ENCODE measurements around the gene NRG4. TPM values are rescaled to one million over a fixed set of nuclear protein-coding genes. Genes with fewer than 3 reads are reported as not detected.
"Not testable (repeated sequence)": the region's sequence is repeated elsewhere in the genome, so short reads cannot be mapped to it uniquely, and the experiment has no call there.

NRG4 gene
- total and polyA plus RNA-seq, 2 donors (not counting 3 experiments of a cell fraction or from before 2014, with no cell fraction given), result not detected

- Histone ChIP-seq H3K36me3 (ENCODE audit: control insufficient read depth in 2 of 2, extremely low read depth in 1 of 2, insufficient read depth in 2 of 2, low read length in 2 of 2) (no peaks in the 10 kb centered on the region), H3K9me3 (replicated peaks; ENCODE audit: control insufficient read depth, insufficient read depth, low read length) (no peaks in the 10 kb centered on the region), H3K9ac (replicated peaks; ENCODE audit: extremely low read depth, insufficient read depth, low read length) (no peak overlapping the region), H4K20me1 (replicated peaks; ENCODE audit: control insufficient read depth, extremely low read depth, insufficient read depth, low read length) (no peaks in the 10 kb centered on the region), H3K4me3 (replicated peaks in 1 of 3; ENCODE audit: insufficient read depth in 1 of 3, low read depth in 1 of 3, low read length in 3 of 3) (no peak overlapping the region), H3K9me1 (replicated peaks; ENCODE audit: control insufficient read depth, extremely low read depth, insufficient read depth, low read length) (no peaks in the 10 kb centered on the region), H3K79me2 (ENCODE audit: control insufficient read depth, insufficient read depth, low read length) (no peaks in the 10 kb centered on the region), H2AFZ (ENCODE audit: low read depth, low read length) (no peak overlapping the region), H3K4me2 (ENCODE audit: insufficient read depth, low read length) (no peak overlapping the region), H3K27me3 (ENCODE audit: control insufficient read depth in 2 of 2, insufficient read depth in 2 of 2, low read length in 2 of 2) (peaks cover 7 to 17% of the 10 kb centered on the region in 2 experiments), H3K4me1 (ENCODE audit: control insufficient read depth, extremely low read depth, insufficient read depth, low read length) (no peaks in the 10 kb centered on the region), H3K27ac (ENCODE audit: insufficient read depth, low read depth, low read length) (no peak overlapping the region)
- TF ChIP-seq, protein P1, sequence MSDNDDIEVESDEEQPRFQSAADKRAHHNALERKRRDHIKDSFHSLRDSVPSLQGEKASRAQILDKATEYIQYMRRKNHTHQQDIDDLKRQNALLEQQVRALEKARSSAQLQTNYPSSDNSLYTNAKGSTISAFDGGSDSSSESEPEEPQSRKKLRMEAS (IDR thresholded peaks at IDR 0.05; ENCODE audit: insufficient read depth, insufficient read length), result no peak
- TF ChIP-seq MYC (IDR thresholded peaks at IDR 0.05; ENCODE audit: low read depth, low read length) (no peak), EZH2 (IDR thresholded peaks at IDR 0.05; ENCODE audit: borderline replicate concordance, low read depth, low read length, severe bottlenecking) (no peak), POLR2AphosphoS5 (IDR thresholded peaks at IDR 0.05; ENCODE audit: insufficient read depth, low read depth, low read length) (no peak), JUN (IDR thresholded peaks at IDR 0.05; ENCODE audit: borderline replicate concordance, insufficient read depth, insufficient read length, low read depth) (no peak), CTCF (IDR thresholded peaks at IDR 0.05; ENCODE audit: extremely low read depth in 1 of 2, insufficient read depth in 1 of 2, low read depth in 1 of 2, low read length in 2 of 2) (no peak), GATA2 (IDR thresholded peaks at IDR 0.05; ENCODE audit: insufficient read depth, insufficient read length, low read depth, low read length) (no peak), POLR2A (IDR thresholded peaks at IDR 0.05; ENCODE audit: low read depth, low read length) (no peak), FOS (IDR thresholded peaks at IDR 0.05; ENCODE audit: borderline replicate concordance, insufficient read depth, low read length) (no peak)
- dilution Hi-C loops (cut with MboI; ENCODE audit: extremely low pct_ligation_motif_present, low sequenced_read_pairs), result no loop called here
- no TSS peak for BruUV-seq (replicated peaks)
- no peak for FAIRE-seq
- intact Hi-C loops (cut with micrococcal nuclease), result no loop called here
- DNase-seq (ENCODE audit: low read depth, low spot score), result no peak
- ChIA-PET CTCF (no interaction called here), POLR2A (no interaction called here)
Measured at GRCh38 chr15:75981149-75981815, 30.9 kb downstream of the NRG4 start.

GRCh38 chr15:75976766-75977165 is 35.5 kb downstream of the NRG4 start:
- H3K9me3 ChIP-seq (replicated peaks; ENCODE audit: control insufficient read depth, insufficient read depth, low read length); H3K4me2 ChIP-seq (ENCODE audit: insufficient read depth, low read length); dilution Hi-C loops (cut with MboI; ENCODE audit: extremely low pct_ligation_motif_present, low sequenced_read_pairs); H3K4me3 ChIP-seq (replicated peaks in 1 of 3; ENCODE audit: insufficient read depth in 1 of 3, low read depth in 1 of 3, low read length in 3 of 3); CTCF ChIA-PET; H3K27ac ChIP-seq (ENCODE audit: insufficient read depth, low read depth, low read length); H3K79me2 ChIP-seq (ENCODE audit: control insufficient read depth, insufficient read depth, low read length); H3K4me1 ChIP-seq (ENCODE audit: control insufficient read depth, extremely low read depth, insufficient read depth, low read length); H3K9me1 ChIP-seq (replicated peaks; ENCODE audit: control insufficient read depth, extremely low read depth, insufficient read depth, low read length); intact Hi-C loops (cut with micrococcal nuclease); H3K9ac ChIP-seq (replicated peaks; ENCODE audit: extremely low read depth, insufficient read depth, low read length); POLR2A ChIA-PET; BruUV-seq (replicated peaks); H3K36me3 ChIP-seq (ENCODE audit: control insufficient read depth in 2 of 2, extremely low read depth in 1 of 2, insufficient read depth in 2 of 2, low read length in 2 of 2); DNase-seq (ENCODE audit: low read depth, low spot score); H4K20me1 ChIP-seq (replicated peaks; ENCODE audit: control insufficient read depth, extremely low read depth, insufficient read depth, low read length); H2AFZ ChIP-seq (ENCODE audit: low read depth, low read length); FAIRE-seq: not testable (repeated sequence)
- H3K27me3 ChIP-seq (ENCODE audit: control insufficient read depth in 2 of 2, insufficient read depth in 2 of 2, low read length in 2 of 2), result peaks cover 7 to 13% of the 10 kb centered on the region in 2 experiments
